ENCODE results near the gene GLMN.

The GLMN gene

GRCh38 chr1:92324784-92325183 is 26.0 kb upstream of the GLMN start:
- Histone ChIP-seq H3K9ac (ENCODE audit: low read depth in 1 of 2, low read length in 2 of 2) (no peak overlapping the region), H3K36me3 (ENCODE audit: control insufficient read depth in 2 of 2, insufficient read depth in 2 of 2, low read length in 2 of 2) (peaks cover 23 to 25% of the 10 kb centered on the region in 2 donors), H3K27ac (ENCODE audit: low read depth in 2 of 2, low read length in 2 of 2) (no peak overlapping the region), H3K9me3 (ENCODE audit: control insufficient read depth in 2 of 2, low read length in 2 of 2) (peaks cover 5 to 8% of the 10 kb centered on the region in 2 donors), H3K4me1 (ENCODE audit: control insufficient read depth in 2 of 2, insufficient read depth in 2 of 2, low read length in 2 of 2) (no peaks in the 10 kb centered on the region), H3K27me3 (ENCODE audit: control insufficient read depth in 2 of 2, insufficient read depth in 2 of 2, low read length in 2 of 2) (no peaks in the 10 kb centered on the region), H3K4me3 (ENCODE audit: low read length in 2 of 2) (no peak overlapping the region)

GRCh38 chr1:92323473-92324453 is 25.0 kb upstream of the GLMN start:
- peaks cover 17 to 22% of the 10 kb centered on the region in 2 donors for H3K36me3 ChIP-seq (ENCODE audit: control insufficient read depth in 2 of 2, insufficient read depth in 2 of 2, low read length in 2 of 2)
- no peak overlapping the region for H3K4me3 ChIP-seq (ENCODE audit: low read length in 2 of 2)
- no peak overlapping the region for H3K9ac ChIP-seq (ENCODE audit: low read depth in 1 of 2, low read length in 2 of 2)
- peaks cover 5 to 8% of the 10 kb centered on the region in 2 donors for H3K9me3 ChIP-seq (ENCODE audit: control insufficient read depth in 2 of 2, low read length in 2 of 2)
- no peak overlapping the region for H3K27ac ChIP-seq (ENCODE audit: low read depth in 2 of 2, low read length in 2 of 2)
- no peaks in the 10 kb centered on the region for H3K27me3 ChIP-seq (ENCODE audit: control insufficient read depth in 2 of 2, insufficient read depth in 2 of 2, low read length in 2 of 2)
- H3K4me1 ChIP-seq (ENCODE audit: control insufficient read depth in 2 of 2, insufficient read depth in 2 of 2, low read length in 2 of 2) = no peaks in the 10 kb centered on the region

- H3K27me3 ChIP-seq (ENCODE audit: control insufficient read depth in 2 of 2, insufficient read depth in 2 of 2, low read length in 2 of 2) = no peaks in the 10 kb centered on the region
- no peak overlapping the region for H3K27ac ChIP-seq (ENCODE audit: low read depth in 2 of 2, low read length in 2 of 2)
- H3K9me3 ChIP-seq (ENCODE audit: control insufficient read depth in 2 of 2, low read length in 2 of 2) = no peaks in the 10 kb centered on the region
- no peak overlapping the region for H3K4me3 ChIP-seq (ENCODE audit: low read length in 2 of 2)
- H3K4me1 ChIP-seq (ENCODE audit: control insufficient read depth in 2 of 2, insufficient read depth in 2 of 2, low read length in 2 of 2) = no peaks in the 10 kb centered on the region
- no peak overlapping the region for H3K9ac ChIP-seq (ENCODE audit: low read depth in 1 of 2, low read length in 2 of 2)
- H3K36me3 ChIP-seq (ENCODE audit: control insufficient read depth in 2 of 2, insufficient read depth in 2 of 2, low read length in 2 of 2) = peaks cover 5 to 8% of the 10 kb centered on the region in 2 donors
Observed at GRCh38 chr1:92317836-92318493, 19.2 kb upstream of the GLMN start.

- Histone ChIP-seq H3K27me3 (ENCODE audit: control insufficient read depth in 2 of 2, insufficient read depth in 2 of 2, low read length in 2 of 2) (no peaks in the 10 kb centered on the region), H3K36me3 (ENCODE audit: control insufficient read depth in 2 of 2, insufficient read depth in 2 of 2, low read length in 2 of 2) (peaks cover 5 to 8% of the 10 kb centered on the region in 2 donors), H3K9me3 (ENCODE audit: control insufficient read depth in 2 of 2, low read length in 2 of 2) (no peaks in the 10 kb centered on the region), H3K4me1 (ENCODE audit: control insufficient read depth in 2 of 2, insufficient read depth in 2 of 2, low read length in 2 of 2) (no peaks in the 10 kb centered on the region), H3K27ac (ENCODE audit: low read depth in 2 of 2, low read length in 2 of 2) (peak overlapping the region in 1 of 2 donors; percentile 1), H3K4me3 (ENCODE audit: low read length in 2 of 2) (no peak overlapping the region), H3K9ac (ENCODE audit: low read depth in 1 of 2, low read length in 2 of 2) (no peak overlapping the region)
Observed at GRCh38 chr1:92315766-92316599, 17.2 kb upstream of the GLMN start.

- H3K4me3 ChIP-seq (ENCODE audit: low read length in 2 of 2) = no peak overlapping the region
- H3K4me1 ChIP-seq (ENCODE audit: control insufficient read depth in 2 of 2, insufficient read depth in 2 of 2, low read length in 2 of 2) = no peaks in the 10 kb centered on the region
- no peak overlapping the region for H3K9ac ChIP-seq (ENCODE audit: low read depth in 1 of 2, low read length in 2 of 2)
- no peaks in the 10 kb centered on the region for H3K36me3 ChIP-seq (ENCODE audit: control insufficient read depth in 2 of 2, insufficient read depth in 2 of 2, low read length in 2 of 2)
- no peaks in the 10 kb centered on the region for H3K9me3 ChIP-seq (ENCODE audit: control insufficient read depth in 2 of 2, low read length in 2 of 2)
- H3K27me3 ChIP-seq (ENCODE audit: control insufficient read depth in 2 of 2, insufficient read depth in 2 of 2, low read length in 2 of 2) = no peaks in the 10 kb centered on the region
- H3K27ac ChIP-seq (ENCODE audit: low read depth in 2 of 2, low read length in 2 of 2) = no peak overlapping the region
Observed at GRCh38 chr1:92314024-92314423, 15.2 kb upstream of the GLMN start.

- no peaks in the 10 kb centered on the region for H3K4me1 ChIP-seq (ENCODE audit: control insufficient read depth in 2 of 2, insufficient read depth in 2 of 2, low read length in 2 of 2)
- H3K36me3 ChIP-seq (ENCODE audit: control insufficient read depth in 2 of 2, insufficient read depth in 2 of 2, low read length in 2 of 2) = peaks cover 20 to 22% of the 10 kb centered on the region in 2 donors
- no peak overlapping the region for H3K4me3 ChIP-seq (ENCODE audit: low read length in 2 of 2)
- H3K9me3 ChIP-seq (ENCODE audit: control insufficient read depth in 2 of 2, low read length in 2 of 2) = no peaks in the 10 kb centered on the region
- no peaks in the 10 kb centered on the region for H3K27me3 ChIP-seq (ENCODE audit: control insufficient read depth in 2 of 2, insufficient read depth in 2 of 2, low read length in 2 of 2)
- no peak overlapping the region for H3K27ac ChIP-seq (ENCODE audit: low read depth in 2 of 2, low read length in 2 of 2)
- no peak overlapping the region for H3K9ac ChIP-seq (ENCODE audit: low read depth in 1 of 2, low read length in 2 of 2)
Observed at GRCh38 chr1:92310185-92310597, 11.4 kb upstream of the GLMN start.

GRCh38 chr1:92307980-92308379 is 9.2 kb upstream of the GLMN start:
- Histone ChIP-seq H3K4me1 (ENCODE audit: control insufficient read depth in 2 of 2, insufficient read depth in 2 of 2, low read length in 2 of 2) (no peaks in the 10 kb centered on the region), H3K36me3 (ENCODE audit: control insufficient read depth in 2 of 2, insufficient read depth in 2 of 2, low read length in 2 of 2) (peaks cover 25 to 34% of the 10 kb centered on the region in 2 donors)

GRCh38 chr1:92306020-92306419 is 7.2 kb upstream of the GLMN start:
- H3K4me1 ChIP-seq (ENCODE audit: control insufficient read depth in 2 of 2, insufficient read depth in 2 of 2, low read length in 2 of 2) = no peaks in the 10 kb centered on the region
- peaks cover 25 to 35% of the 10 kb centered on the region in 2 donors for H3K36me3 ChIP-seq (ENCODE audit: control insufficient read depth in 2 of 2, insufficient read depth in 2 of 2, low read length in 2 of 2)
- H3K4me3 ChIP-seq (ENCODE audit: low read length in 2 of 2) = no peak overlapping the region

More at GRCh38 chr1:92307980-92308379, 9.2 kb upstream of the GLMN start:
- Histone ChIP-seq H3K9me3 (ENCODE audit: control insufficient read depth in 2 of 2, low read length in 2 of 2) (no peaks in the 10 kb centered on the region), H3K4me3 (ENCODE audit: low read length in 2 of 2) (no peak overlapping the region), H3K27ac (ENCODE audit: low read depth in 2 of 2, low read length in 2 of 2) (no peak overlapping the region), H3K9ac (ENCODE audit: low read depth in 1 of 2, low read length in 2 of 2) (no peak overlapping the region), H3K27me3 (ENCODE audit: control insufficient read depth in 2 of 2, insufficient read depth in 2 of 2, low read length in 2 of 2) (no peaks in the 10 kb centered on the region)

GRCh38 chr1:92301021-92301420 is 2.2 kb upstream of the GLMN start:
- Histone ChIP-seq H3K27ac (ENCODE audit: low read depth in 2 of 2, low read length in 2 of 2) (no peak overlapping the region), H3K9ac (ENCODE audit: low read depth in 1 of 2, low read length in 2 of 2) (no peak overlapping the region), H3K4me3 (ENCODE audit: low read length in 2 of 2) (no peak overlapping the region), H3K27me3 (ENCODE audit: control insufficient read depth in 2 of 2, insufficient read depth in 2 of 2, low read length in 2 of 2) (no peaks in the 10 kb centered on the region), H3K9me3 (ENCODE audit: control insufficient read depth in 2 of 2, low read length in 2 of 2) (no peaks in the 10 kb centered on the region), H3K36me3 (ENCODE audit: control insufficient read depth in 2 of 2, insufficient read depth in 2 of 2, low read length in 2 of 2) (peaks cover 11 to 18% of the 10 kb centered on the region in 2 donors), H3K4me1 (ENCODE audit: control insufficient read depth in 2 of 2, insufficient read depth in 2 of 2, low read length in 2 of 2) (peaks cover 5 to 8% of the 10 kb centered on the region in 2 donors)

More at GRCh38 chr1:92306020-92306419, 7.2 kb upstream of the GLMN start:
- no peaks in the 10 kb centered on the region for H3K9me3 ChIP-seq (ENCODE audit: control insufficient read depth in 2 of 2, low read length in 2 of 2)
- no peaks in the 10 kb centered on the region for H3K27me3 ChIP-seq (ENCODE audit: control insufficient read depth in 2 of 2, insufficient read depth in 2 of 2, low read length in 2 of 2)
- H3K9ac ChIP-seq (ENCODE audit: low read depth in 1 of 2, low read length in 2 of 2) = no peak overlapping the region
- H3K27ac ChIP-seq (ENCODE audit: low read depth in 2 of 2, low read length in 2 of 2) = no peak overlapping the region

Measured in mucosa of rectum (tissue), 2 donors.